Activated CD4-positive, CD25-positive, alpha-beta regulatory T cell treated with anti-CD3 and anti-CD28 coated beads, Interleukin-2, amount 50 U/mL, for 24 hours (primary cell): ENCODE results near the gene STARD13.

Experiments used
- ATAC-seq, 2 donors: fragments of 150-1000 bp; cut with Tn5 transposase; one replicate each; pipeline ENCODE4 v1.10.0; 2021; ENCODE audit warnings: mild to moderate bottlenecking in 1 of 2, moderate library complexity in 1 of 2

Gene STARD13

DNA sequence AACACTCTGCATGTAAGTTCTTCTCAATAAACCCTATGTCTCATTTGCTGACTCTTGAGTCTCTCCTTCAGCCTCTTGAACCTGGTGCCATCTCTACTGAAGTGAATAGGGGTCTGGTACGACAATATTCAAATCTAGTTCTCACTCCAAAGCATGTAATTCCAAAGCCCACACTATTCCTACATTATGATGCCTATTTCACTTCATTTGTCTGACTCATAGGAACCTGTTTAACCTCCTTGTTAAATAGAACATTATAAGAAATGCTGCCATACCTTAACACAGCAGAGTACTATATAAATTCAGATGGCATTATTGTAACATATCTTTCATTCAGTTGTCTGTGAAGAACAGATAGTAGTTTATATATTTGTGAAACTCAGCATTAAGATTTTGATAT lies 67.1 kb downstream of the STARD13 start:
- no peak for ATAC-seq

DNA sequence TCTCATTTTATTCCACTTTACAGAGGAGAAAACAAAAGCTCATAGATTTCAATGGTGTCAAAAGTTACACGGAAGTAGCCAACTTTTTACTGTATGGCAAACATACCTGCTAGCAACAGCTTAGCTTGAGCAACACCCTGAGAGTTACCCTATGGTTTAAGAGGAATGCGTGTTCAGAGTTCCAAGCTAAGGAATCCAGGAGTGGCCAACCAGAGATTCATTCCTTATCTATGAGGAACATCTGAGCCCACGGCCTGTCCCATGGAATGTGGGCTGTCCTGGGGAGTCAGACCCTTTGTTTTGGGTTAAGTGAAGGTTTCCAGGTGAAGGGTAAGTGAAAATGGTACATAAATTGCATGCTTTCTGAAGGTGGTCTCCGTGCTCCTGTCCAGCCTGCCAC lies 67.5 kb downstream of the STARD13 start:
- ATAC-seq = no peak

DNA sequence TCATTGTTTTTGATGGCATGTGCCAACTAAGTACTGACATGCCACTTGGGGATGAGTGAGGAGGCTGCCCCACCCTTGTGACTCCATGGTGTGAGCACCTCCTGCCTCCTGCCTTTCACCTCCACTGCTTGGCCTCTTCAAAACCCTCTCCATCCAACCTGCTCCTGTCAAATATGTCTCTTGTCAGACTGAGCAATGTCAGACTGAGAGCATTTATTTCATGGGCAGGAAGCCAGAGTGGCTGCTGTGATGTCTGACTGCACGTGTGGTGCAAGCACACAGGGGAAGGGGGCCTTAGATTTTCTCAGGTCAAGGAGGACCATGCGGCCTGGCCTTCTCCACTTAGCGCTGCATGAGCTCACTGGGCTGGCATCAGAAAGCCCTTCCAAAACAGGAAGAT lies 68.3 kb downstream of the STARD13 start:
- ATAC-seq = no peak

DNA sequence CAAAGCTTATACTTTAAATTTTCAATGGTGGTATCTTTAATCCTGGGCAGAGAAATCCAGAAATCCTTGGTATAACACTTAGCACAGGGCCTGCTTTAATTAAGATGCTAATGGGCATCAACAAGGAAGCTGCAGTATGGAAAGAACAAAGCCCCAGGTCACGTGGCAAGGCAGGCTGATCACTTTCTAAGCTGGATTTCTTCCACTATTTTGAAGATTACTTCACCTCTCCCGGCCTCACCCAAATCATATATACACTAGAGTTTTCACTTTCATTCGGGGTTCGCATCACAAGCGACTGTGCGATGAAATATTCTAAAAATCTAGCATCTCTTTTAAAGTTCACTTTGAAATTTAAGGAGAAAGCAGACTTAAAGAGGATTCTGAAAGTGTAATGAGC lies 71.8 kb downstream of the STARD13 start:
- ATAC-seq = no peak

DNA sequence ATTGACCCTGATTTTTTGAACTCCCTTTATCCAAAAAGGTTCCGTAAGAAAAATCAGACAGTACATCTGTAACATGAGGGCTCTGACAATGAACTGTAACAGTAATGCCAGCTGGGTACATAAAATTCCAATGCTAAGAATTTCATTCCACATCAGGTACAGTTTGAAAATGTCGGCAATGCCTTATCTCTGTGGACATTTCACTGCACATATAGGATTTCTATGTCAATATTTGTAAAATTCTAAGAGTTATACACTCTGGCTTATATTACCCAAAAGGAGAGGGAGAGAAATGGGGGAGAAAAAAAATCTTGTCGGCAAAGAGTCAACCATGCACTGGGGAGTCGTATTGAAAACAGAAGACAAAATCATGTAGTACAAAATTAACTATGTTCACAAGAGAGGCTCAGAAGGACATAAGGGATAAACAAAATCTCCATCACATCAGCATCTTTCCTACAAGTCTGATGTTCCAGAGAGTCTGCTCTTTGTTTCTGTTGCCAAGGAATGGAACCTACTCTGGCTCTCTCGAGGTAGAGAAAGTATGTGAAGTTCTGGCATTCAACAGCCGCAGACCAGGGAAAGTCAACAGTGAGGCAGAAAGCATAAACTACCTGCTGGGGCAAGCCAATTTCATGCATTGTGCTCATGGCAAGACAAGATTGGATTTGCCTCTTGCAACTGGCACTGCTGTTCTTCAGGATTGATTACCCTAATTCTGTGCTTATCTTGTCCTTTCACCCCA lies 72.4 kb downstream of the STARD13 start:
- ATAC-seq = no peak

DNA sequence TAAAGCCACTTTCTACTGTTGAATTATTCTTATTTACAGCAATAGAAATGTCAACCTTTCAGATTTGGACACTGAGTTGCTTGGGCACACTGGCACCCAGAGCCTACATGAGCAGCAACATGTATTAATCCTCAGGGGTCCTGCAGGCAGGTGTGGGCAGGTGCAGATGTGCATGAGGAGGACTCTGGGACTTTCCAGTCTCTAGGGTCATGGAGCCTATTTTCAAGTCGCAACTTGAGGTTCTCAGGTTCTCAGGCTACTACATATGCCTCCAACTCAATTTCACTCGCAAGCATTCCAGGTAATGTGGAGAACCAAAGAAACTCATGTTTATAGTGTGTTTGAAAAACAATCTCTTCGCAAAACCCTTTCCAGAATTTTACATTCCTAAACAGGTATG lies 73.2 kb downstream of the STARD13 start:
- ATAC-seq = no peak

DNA sequence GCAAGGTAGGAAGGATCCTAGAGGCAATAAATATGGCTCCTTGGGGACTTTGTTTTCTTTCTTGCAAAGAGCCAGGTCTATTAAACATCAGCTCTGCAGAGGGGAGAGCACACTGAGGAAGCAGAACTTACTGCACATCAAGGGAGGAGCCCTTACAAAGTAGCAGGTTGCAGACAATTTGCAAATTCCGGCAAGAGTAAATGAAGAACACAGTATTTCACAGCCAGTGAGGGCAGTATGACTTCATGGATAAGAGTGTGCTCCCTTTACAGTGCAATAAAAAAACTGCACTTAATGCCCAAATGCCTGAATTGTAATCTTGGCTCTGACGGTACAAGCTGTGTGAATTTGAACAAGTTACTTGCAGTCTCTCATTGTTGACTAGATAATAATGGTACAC lies 75.5 kb downstream of the STARD13 start:
- no peak for ATAC-seq

DNA sequence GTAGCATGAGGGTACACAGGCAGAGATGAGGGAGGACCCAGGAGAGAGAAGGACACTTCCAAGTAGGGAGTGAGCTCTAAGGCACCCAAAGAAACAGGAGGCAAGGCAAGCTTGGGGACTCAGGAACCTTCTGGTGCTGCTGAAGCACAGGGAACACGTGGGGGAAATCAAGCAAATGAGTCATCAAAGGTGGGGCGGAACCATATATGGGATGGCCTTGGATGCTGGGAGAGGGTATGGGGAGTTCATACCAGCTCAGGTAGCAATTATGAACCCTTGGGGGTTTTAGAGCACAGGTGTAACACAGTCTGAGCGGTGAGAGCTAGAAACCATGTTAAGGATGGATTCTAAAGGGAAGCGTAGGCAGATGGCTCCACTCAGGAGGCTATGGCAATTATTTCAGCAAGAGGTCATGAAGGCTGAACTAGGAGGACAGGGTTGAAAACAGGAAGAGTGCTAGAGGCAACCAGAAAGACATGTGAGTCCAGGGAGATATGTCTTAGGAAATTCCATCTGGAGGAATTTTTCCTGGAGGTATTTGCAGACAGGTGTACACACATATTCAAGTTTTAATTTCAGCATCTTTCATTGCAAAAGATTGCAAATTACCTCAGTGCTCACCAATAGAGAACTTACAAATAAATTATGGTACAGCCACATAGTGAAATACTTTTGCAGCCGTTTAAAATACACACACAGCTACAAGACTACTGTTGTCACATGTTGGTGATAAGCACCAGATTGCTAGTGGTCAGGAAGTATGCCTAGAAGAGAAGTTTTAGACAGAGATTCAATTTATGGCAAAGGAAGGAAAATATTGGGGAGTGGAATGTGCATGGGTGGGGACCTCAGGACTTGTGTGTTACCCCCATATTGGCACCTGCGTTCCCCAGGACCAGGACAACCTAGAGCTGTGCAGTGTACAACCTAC lies 77.0 kb downstream of the STARD13 start:
- no peak for ATAC-seq

DNA sequence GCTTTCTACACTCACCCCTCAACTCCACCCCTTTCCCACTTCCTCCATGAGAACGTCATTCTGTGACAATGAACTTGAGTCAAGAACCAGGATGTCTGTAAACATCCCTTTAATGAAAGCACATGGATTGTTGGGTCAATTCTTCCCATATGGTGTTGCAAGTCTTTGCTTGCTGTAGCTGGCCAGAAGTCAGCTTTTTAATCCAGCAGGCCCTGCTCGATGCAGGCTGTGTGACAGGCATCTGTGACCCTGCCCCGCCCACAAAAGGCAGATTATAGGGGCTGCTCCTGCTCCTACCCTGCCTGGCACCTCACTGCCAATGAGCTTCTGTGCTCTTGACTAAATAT lies 78.0 kb downstream of the STARD13 start:
- ATAC-seq = no peak

DNA sequence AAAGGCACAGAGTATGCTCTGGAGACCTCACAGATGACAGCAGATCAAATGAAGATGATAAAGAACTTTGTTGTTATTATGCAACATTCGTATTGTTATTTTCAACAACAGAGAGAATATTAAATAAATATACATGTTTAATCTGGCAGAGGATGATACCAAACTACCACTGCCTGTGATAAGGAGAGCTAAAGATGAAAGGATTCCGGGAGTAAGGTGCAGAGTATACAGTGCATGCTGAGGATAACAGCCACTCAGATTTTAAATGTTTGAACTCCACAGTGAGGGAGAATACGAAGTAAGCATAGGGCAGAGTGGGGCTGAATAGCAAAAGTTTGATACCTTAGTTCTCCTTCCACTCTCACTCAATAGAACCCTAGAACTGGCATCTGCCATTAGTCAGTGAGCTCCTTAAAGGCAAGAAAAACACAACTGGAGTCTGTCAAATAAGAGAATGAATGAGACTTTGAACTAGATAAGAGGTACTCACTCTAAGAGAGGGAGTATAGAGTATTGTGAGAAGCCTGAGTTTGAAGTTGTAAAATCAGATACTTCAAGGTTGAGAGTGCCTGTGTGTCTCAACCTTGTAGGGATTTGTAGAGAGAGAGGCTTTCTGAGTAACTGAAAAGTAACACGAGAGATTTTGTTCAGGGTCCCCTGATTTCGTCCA lies 78.5 kb downstream of the STARD13 start:
- no peak for ATAC-seq

DNA sequence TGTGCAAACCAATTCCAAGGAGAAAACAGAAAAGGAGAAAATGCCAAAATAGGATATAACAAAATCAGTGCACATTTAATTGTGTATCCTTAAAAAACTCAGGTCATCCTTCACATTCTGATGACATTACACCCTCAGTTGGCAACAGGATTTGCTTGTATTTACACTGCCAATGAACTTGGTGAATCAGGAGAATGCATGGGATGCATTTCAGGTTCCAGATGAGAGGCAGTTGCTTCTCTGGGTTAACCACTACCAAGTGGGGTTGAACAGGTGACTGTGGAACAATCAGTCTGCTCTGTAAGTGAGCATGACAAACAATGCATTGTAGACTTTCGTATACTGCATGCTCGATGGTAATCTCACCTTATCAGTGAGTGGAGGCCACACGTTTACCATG lies 79.1 kb downstream of the STARD13 start:
- ATAC-seq = no peak

DNA sequence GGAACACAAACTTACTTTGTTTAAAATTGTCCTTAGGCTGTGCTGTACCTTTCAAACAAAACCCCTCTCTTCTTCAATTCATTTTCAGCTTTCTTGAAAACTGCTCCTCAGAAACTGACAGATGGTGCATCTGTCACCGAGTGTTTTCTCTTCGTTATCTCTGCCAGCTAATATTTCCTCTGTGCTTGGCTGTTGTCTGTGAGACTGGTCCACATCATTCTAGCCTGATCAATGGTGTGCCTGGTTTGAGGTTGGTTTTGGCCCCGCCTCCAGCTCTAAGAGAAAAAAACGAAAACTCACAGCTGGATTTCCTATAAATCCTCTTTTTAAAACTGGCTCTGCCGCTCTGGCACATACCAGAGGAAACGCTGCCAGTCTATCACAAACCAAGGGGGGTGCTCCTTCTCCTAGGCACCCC lies 79.7 kb downstream of the STARD13 start:
- no peak for ATAC-seq

DNA sequence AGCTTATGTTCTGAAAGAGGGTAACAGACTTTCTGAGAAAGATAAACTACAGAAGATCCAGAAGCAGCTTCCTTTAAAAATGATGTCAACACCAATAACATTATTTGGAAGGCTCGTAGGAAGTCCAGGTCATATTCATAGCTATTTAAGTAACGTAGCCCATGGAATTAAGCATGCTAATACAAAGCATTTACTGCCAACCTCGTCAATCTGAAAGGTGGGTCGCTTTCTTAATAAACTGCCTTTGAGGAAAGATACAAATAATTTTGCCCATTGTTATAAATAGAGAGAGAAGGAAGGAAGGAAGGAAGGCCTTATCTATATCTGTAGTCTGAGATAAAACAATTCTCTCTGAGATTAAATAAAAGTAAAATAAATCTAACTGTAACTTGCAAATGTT lies 80.3 kb downstream of the STARD13 start:
- ATAC-seq = no peak

DNA sequence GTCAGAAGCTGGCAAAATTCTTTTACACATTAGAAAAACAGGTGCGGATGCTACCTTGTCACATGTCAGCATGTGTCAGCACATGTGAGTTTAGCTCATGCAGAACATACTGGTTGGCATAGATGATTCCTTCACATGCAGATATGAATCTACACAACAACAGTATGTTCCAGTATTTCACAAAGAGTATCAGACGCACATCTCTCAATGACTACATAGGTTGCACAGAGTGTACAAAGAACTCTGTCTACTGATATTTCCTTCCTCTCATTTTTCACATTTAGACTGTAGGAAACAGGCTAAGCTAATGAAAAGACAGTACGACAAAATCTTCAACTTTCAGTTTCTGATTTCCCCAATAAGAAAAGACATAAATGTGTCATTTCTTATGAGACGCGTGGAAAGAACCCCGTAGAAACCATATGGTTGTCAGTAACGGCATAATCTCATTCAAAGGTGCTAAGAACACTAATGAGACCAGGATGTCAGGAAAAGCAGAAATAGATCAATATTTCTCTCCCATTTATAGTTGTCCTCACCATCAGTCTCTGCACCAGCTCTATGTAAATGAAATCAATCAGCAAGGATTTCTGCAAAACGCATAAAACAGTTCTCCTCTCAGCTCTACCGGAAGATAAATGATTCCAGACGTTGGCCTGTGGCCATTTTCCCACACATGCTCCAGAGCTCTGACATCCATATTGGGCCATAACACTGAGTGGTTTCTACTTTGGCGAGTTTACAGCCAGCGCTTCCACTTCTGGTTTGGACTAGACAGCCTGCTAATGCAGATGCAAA lies 81.2 kb downstream of the STARD13 start:
- no peak for ATAC-seq

DNA sequence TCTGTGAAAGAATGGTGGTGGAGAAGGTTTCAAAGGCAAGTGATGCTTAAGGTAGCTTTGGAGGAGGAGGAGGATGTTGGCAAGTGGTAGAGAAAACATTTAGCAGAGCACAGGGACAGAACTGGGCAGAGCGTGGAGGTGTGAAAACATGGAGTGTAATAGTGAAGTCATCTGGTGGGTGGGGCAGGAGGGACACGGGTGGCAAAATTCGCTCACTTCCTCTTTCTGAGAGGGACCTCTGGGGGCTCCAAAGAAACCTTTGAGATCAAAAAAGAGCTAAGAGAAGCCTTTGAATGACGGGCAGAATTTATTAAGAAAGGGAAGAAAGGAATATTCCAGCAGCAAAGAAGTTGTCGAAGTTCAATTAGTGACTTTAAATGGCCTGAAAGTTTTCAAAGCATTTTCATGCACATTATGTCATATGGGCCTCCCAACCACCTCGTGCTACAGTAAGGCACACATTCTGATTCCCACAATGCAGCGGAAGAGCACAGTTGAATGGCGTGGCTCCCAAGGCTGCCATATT lies 82.8 kb downstream of the STARD13 start:
- ATAC-seq = no peak

DNA sequence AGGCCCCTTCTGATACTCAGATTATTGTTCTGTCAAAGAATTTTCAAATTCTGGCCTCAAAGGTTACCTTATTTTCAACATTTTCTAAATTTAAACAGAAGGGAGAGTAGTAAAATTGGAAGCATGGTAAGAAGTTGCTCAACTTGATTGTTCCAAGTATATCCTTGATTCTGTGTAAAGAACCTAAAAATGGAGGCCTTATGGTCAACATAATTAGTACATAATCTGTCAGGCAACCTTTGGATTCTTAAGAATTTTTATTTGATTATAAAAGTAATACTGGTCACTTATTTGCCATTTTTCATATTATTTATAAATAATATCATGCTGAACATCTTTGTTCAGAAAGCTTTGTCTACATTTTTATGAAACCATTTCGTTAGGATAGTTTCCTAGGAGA lies 83.9 kb downstream of the STARD13 start:
- ATAC-seq = no peak

DNA sequence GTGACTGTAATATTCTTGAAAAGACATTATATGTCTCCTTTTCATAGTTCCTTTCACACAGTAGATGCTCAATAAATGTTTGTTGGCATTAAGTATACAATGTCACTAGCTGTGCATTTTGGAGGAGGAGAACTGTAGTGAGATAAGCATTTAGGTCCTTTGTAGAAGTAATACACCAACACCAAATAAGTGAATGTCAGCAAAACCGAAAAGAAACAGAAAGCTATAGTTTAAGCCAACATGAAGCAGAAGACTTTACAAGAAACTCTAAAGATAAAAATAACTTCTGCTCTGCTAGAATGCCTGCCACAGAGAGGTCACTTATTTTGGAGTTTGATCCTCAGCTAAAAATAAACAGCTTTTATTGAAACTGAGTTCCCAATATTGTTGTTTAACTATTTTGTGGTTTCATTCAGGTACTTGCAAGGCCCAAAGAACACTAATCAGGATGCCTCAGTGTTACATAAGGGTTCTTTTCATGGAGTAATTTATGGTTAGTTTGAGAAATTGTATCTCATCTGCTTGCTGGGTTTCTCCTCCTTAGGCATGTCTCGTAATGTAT lies 86.2 kb downstream of the STARD13 start:
- ATAC-seq = no peak

DNA sequence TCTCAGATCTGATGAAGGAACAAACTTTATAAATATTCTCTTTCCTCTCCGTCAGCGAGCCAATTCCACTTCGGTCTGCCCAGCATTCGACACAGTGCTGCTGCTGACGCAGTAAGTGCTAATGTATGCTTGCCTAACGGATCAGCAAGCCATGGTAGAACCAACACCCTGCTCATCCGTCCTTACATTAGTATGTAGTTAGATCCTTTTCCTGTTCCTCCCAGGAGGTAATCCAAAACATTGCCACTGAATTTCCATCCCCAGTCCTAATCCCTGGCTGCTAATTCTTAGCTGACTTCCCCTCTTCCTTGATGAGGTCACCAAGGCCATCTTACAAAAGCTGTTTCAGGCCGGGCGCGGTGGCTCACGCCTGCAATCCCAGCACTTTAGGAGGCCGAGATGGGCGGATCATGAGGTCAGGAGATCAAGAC lies 88.0 kb downstream of the STARD13 start:
- no peak for ATAC-seq

DNA sequence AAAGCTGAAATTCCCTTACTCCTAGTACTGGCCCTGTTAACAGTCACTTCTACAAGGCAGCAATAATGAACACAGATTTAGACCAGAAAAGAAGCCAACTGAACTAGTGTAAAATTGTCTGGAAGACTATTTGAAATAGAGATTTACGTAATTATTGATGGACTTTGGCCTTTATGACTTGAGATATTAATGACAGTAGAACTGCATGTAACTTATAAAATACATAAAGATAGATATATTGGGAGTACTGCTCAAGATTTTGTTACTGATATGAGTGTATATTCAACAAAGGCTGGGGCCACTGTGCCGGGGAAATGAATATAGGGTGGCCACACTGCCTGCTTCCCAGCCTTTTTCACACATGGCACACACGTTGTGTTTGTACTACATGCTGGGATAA lies 88.8 kb downstream of the STARD13 start:
- ATAC-seq = no peak

DNA sequence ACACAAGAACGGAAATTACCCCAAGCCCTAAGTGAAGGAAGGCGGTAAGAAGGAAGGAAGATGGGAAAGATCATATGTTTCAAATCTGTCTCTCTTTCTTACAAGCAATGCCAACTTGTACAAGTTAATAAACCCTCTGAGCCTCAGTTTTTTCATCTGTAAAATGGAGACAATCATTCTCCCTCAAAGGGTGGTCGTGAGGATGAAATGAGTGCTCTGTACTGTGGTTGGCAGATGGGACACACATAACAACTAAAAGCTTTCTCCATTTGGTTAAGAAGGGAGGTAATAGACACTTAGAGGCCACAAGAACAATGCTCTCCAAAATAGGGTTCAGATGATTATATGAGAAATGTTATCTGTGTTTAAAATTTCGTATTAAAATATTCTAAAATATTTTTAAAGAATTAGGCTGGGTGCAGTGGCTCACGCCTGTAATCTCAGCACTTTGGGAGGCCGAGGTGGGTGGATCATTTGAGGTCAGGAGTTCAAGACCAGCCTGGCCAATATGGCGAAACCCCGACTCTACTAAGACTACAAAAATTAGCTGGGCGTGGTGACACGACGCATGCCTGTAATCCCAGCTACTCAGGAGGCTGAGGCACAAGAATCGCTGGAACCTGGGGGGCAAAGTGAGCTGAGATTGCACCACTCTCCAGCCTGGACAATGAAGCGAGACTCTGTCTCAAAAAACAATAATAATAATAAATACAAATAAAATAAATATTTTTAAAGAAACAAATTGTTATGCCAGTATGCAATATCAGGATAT lies 89.7 kb downstream of the STARD13 start:
- ATAC-seq = no peak
